Neuronal stem cell (in vitro differentiated cells): ENCODE results near the gene PLOD2.

ENCODE experiments used
- DNase-seq: peaks from one replicate; pipeline ENCODE4 v3.0.0-alpha.2; 2013; ENCODE audit warnings: low spot score
- H2AFZ ChIP-seq: one replicate; pipeline ENCODE4 v1.6.1; 2013; ENCODE audit warnings: mild to moderate bottlenecking, low read length, inconsistent platforms
- H2AK5ac ChIP-seq: 2 replicates; pipeline ENCODE4 v1.6.1; 2013; ENCODE audit warnings: low read depth, mild to moderate bottlenecking, inconsistent platforms, low read length, moderate library complexity, mixed read lengths
- H2BK120ac ChIP-seq: 2 replicates; pipeline ENCODE4 v1.6.1; 2013; ENCODE audit warnings: low read depth, mild to moderate bottlenecking, inconsistent platforms, low read length, moderate library complexity, mixed read lengths
- H2BK12ac ChIP-seq: one replicate; pipeline ENCODE4 v1.6.1; 2013; ENCODE audit warnings: low read length, inconsistent platforms
- H2BK15ac ChIP-seq: 2 replicates; pipeline ENCODE4 v1.6.1; 2013; ENCODE audit warnings: mild to moderate bottlenecking, low read length, inconsistent platforms, mixed read lengths
- H2BK5ac ChIP-seq: one replicate; pipeline ENCODE4 v1.6.1; 2013; ENCODE audit warnings: inconsistent platforms, mild to moderate bottlenecking, low read length, moderate library complexity
- H3K14ac ChIP-seq: one replicate; pipeline ENCODE4 v1.6.1; 2013; ENCODE audit warnings: low read length, inconsistent platforms
- H3K18ac ChIP-seq: 2 replicates; pipeline ENCODE4 v1.6.1; 2013; ENCODE audit warnings: low read length, inconsistent platforms
- H3K23ac ChIP-seq: 2 replicates; pipeline ENCODE4 v1.6.1; 2013; ENCODE audit warnings: low read depth, mild to moderate bottlenecking, mixed read lengths, low read length, inconsistent platforms; ENCODE audit not compliant: poor library complexity
- H3K27ac ChIP-seq: replicated peaks from 3 replicates; pipeline ENCODE4 v1.5.1; 2013; ENCODE audit warnings: low read length, inconsistent platforms
- H3K27me3 ChIP-seq, 3 experiments: 2 replicates each; pipeline ENCODE4 v1.6.1; 2013; ENCODE audit warnings: low read length in 3 of 3, mild to moderate bottlenecking in 2 of 3, inconsistent platforms in 1 of 3, low read depth in 1 of 3, mixed read lengths in 1 of 3, moderate library complexity in 1 of 3; ENCODE audit not compliant: control insufficient read depth in 3 of 3, insufficient read depth in 3 of 3
- H3K36me3 ChIP-seq, 2 donors: replicated peaks in 1 of 2; 2 replicates each; pipeline ENCODE4 v1.6.1; 2013; ENCODE audit warnings: low read length in 2 of 2; ENCODE audit not compliant: control insufficient read depth in 2 of 2, insufficient read depth in 2 of 2
- H3K4ac ChIP-seq: 2 replicates; pipeline ENCODE4 v1.6.1; 2013; ENCODE audit warnings: inconsistent platforms, mild to moderate bottlenecking, low read length, moderate library complexity
- H3K4me1 ChIP-seq, 2 donors: 1 replicate in 1 of 2; 2 replicates in 1 of 2; pipeline ENCODE4 v1.6.1; 2013; ENCODE audit warnings: low read length in 2 of 2, low read depth in 1 of 2; ENCODE audit not compliant: control insufficient read depth in 2 of 2, insufficient read depth in 1 of 2
- H3K4me2 ChIP-seq: one replicate; pipeline ENCODE4 v1.6.1; 2013; ENCODE audit warnings: mild to moderate bottlenecking, low read length, inconsistent platforms; ENCODE audit not compliant: insufficient read depth, poor library complexity, severe bottlenecking
- H3K4me3 ChIP-seq, 2 donors: 2 replicates each; pipeline ENCODE4 v1.5.1; 2013; ENCODE audit warnings: low read length in 2 of 2, mild to moderate bottlenecking in 2 of 2, inconsistent platforms in 1 of 2, moderate library complexity in 1 of 2
- H3K79me1 ChIP-seq: one replicate; pipeline ENCODE4 v1.6.1; 2013; ENCODE audit warnings: low read depth, mild to moderate bottlenecking, inconsistent platforms, low read length, moderate library complexity
- H3K9ac ChIP-seq: one replicate; pipeline ENCODE4 v1.6.1; 2013; ENCODE audit warnings: mild to moderate bottlenecking, low read depth, low read length, inconsistent platforms; ENCODE audit not compliant: poor library complexity
- H3K9me3 ChIP-seq, 2 donors: replicated peaks in 1 of 2; 2 replicates each; pipeline versions ENCODE3 to v1.6.1; 2013; ENCODE audit warnings: low read length in 2 of 2, mild to moderate bottlenecking in 2 of 2, inconsistent platforms in 1 of 2, low read depth in 1 of 2, mixed read lengths in 1 of 2, moderate library complexity in 1 of 2; ENCODE audit not compliant: control insufficient read depth in 2 of 2, insufficient read depth in 1 of 2
- H4K8ac ChIP-seq: one replicate; pipeline ENCODE4 v1.6.1; 2013; ENCODE audit warnings: low read depth, mild to moderate bottlenecking, inconsistent platforms, low read length, moderate library complexity
- H4K91ac ChIP-seq: one replicate; pipeline ENCODE4 v1.6.1; 2013; ENCODE audit warnings: low read length, low read depth, mild to moderate bottlenecking, inconsistent platforms; ENCODE audit not compliant: poor library complexity
- WGBS, 2 donors: extraction: QIAGEN DNeasy Blood & Tissue Kit; methylation state at CpG; one replicate each; pipeline ENCODE4 v1.1.7; 2013; ENCODE audit warnings: missing lambda C conversion rate in 2 of 2, mixed read lengths in 1 of 2; ENCODE audit not compliant: insufficient read length in 2 of 2, insufficient replicate concordance in 1 of 2; ENCODE audit errors: extremely low coverage in 2 of 2; 5-methylcytosine and 5-hydroxymethylcytosine counted together

Gene PLOD2

DNA sequence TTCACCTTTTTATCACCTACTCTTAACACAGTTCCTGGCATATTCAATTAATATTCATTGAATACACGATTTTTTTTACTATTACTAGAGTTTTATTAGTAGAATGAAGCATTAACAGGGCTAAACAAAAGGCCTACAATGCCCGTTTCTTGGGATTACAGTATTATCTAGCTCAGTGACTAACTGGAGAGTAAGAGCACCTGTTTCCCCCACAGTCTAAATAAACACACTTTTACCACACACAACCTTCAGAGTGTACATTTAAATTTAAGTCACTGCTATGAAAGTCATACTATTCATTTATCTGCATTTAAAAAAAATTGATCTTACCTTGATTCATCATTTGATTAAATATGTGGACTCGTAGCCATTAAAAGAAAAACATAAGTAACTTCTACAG lies 74.8 kb downstream of the PLOD2 start:
- Histone ChIP-seq H3K14ac (no peak overlapping the region), H3K27me3 (no peaks in the 10 kb centered on the region), H3K9ac (no peak overlapping the region), H2AK5ac (no peak overlapping the region), H2BK5ac (no peak overlapping the region), H3K4me2 (no peak overlapping the region), H4K91ac (no peak overlapping the region), H3K4ac (no peak overlapping the region), H2BK12ac (no peak overlapping the region), H3K27ac (no peak overlapping the region), H2BK15ac (no peak overlapping the region), H3K9me3 (no peaks in the 10 kb centered on the region), H3K4me1 (no peaks in the 10 kb centered on the region), H2BK120ac (no peak overlapping the region), H3K18ac (no peak overlapping the region), H3K79me1 (no peaks in the 10 kb centered on the region), H3K36me3 (no peaks in the 10 kb centered on the region), H3K4me3 (no peak overlapping the region), H2AFZ (no peak overlapping the region), H4K8ac (no peak overlapping the region), H3K23ac (no peak overlapping the region)
- no peak for DNase-seq
- WGBS, 2 donors: no CpG with 5 or more reads among the region's 3 CpGs

- Histone ChIP-seq H2BK5ac (no peak overlapping the region), H4K8ac (no peak overlapping the region), H2BK120ac (no peak overlapping the region), H2AFZ (no peak overlapping the region), H3K27ac (no peak overlapping the region), H3K79me1 (no peaks in the 10 kb centered on the region), H3K36me3 (no peaks in the 10 kb centered on the region), H3K27me3 (no peaks in the 10 kb centered on the region), H3K14ac (no peak overlapping the region), H3K4me3 (no peak overlapping the region), H3K4ac (no peak overlapping the region), H3K18ac (no peak overlapping the region), H3K4me2 (no peak overlapping the region), H2BK12ac (no peak overlapping the region), H3K9me3 (no peaks in the 10 kb centered on the region), H2BK15ac (no peak overlapping the region), H3K23ac (no peak overlapping the region), H2AK5ac (no peak overlapping the region), H3K4me1 (no peaks in the 10 kb centered on the region), H4K91ac (no peak overlapping the region), H3K9ac (no peak overlapping the region)
- no CpG with 5 or more reads among the region's 2 CpGs for WGBS, 2 donors
- no peak for DNase-seq
These were observed 75.3 kb downstream of the PLOD2 start for GRCh38 chr3:146085678-146086077.

GRCh38 chr3:146080578-146080977 lies 80.4 kb downstream of the PLOD2 start:
- H2BK120ac ChIP-seq: no peak overlapping the region
- H2AFZ ChIP-seq: no peak overlapping the region
- H3K4me2 ChIP-seq: no peak overlapping the region
- H3K79me1 ChIP-seq: no peaks in the 10 kb centered on the region
- WGBS, 2 donors: no CpG with 5 or more reads among the region's 2 CpGs
- no peak overlapping the region for H3K14ac ChIP-seq
- no peak overlapping the region for H4K8ac ChIP-seq
- DNase-seq: no peak
- H2AK5ac ChIP-seq: no peak overlapping the region
- no peak overlapping the region for H2BK12ac ChIP-seq
- no peak overlapping the region for H3K27ac ChIP-seq
- no peaks in the 10 kb centered on the region for H3K9me3 ChIP-seq
- no peak overlapping the region for H2BK15ac ChIP-seq
- no peak overlapping the region for H3K4me3 ChIP-seq
- H3K4ac ChIP-seq: no peak overlapping the region
- no peaks in the 10 kb centered on the region for H3K4me1 ChIP-seq
- no peak overlapping the region for H3K23ac ChIP-seq
- H3K36me3 ChIP-seq: no peaks in the 10 kb centered on the region
- no peak overlapping the region for H3K18ac ChIP-seq
- H4K91ac ChIP-seq: no peak overlapping the region
- H3K27me3 ChIP-seq: no peaks in the 10 kb centered on the region
- no peak overlapping the region for H3K9ac ChIP-seq
- H2BK5ac ChIP-seq: no peak overlapping the region

DNA sequence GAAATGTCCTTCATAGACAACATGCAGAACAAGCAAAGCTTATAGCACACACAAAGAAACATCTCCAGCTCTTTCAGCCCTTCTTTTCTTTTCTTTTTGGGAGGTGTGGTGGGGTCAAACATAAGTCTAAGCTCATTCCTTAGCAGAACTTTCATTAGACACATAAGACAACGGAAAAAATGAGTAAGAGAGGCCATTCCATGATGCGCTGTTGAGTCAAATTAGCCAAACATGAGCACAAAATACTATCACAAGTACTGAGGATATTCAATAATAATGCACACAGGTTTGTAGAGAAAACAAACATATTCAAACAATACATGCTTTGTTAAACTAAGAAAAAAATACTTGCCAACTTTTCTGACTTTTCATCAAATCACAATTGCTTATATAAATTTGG lies 83.0 kb downstream of the PLOD2 start:
- no peak overlapping the region for H3K9ac ChIP-seq
- H3K18ac ChIP-seq: no peak overlapping the region
- no peak overlapping the region for H2BK12ac ChIP-seq
- no peak overlapping the region for H3K27ac ChIP-seq
- DNase-seq: no peak
- no CpG with 5 or more reads among the region's 2 CpGs for WGBS, 2 donors
- H2AFZ ChIP-seq: no peak overlapping the region
- H2BK120ac ChIP-seq: no peak overlapping the region
- H3K14ac ChIP-seq: no peak overlapping the region
- H4K91ac ChIP-seq: no peak overlapping the region
- H3K23ac ChIP-seq: no peak overlapping the region
- H3K4me1 ChIP-seq: no peaks in the 10 kb centered on the region
- no peaks in the 10 kb centered on the region for H3K36me3 ChIP-seq
- H2AK5ac ChIP-seq: no peak overlapping the region
- H3K79me1 ChIP-seq: no peaks in the 10 kb centered on the region
- H3K9me3 ChIP-seq: no peaks in the 10 kb centered on the region
- no peak overlapping the region for H3K4ac ChIP-seq
- H4K8ac ChIP-seq: no peak overlapping the region
- no peaks in the 10 kb centered on the region for H3K27me3 ChIP-seq
- no peak overlapping the region for H3K4me3 ChIP-seq
- no peak overlapping the region for H2BK5ac ChIP-seq
- no peak overlapping the region for H2BK15ac ChIP-seq
- no peak overlapping the region for H3K4me2 ChIP-seq
